ENCODE measurements around the gene SLC4A11. TPM values are rescaled to one million over a fixed set of nuclear protein-coding genes. Genes with fewer than 3 reads are reported as not detected.

SLC4A11 gene
- total RNA-seq, 2 experiments from 2014 or later: 0.87 to 1.1 TPM

Other genes with a start within 250 kb of the SLC4A11 start
- gene GNRH2, start 195.6 kb downstream of the SLC4A11 start, total RNA-seq: 10 to 100 TPM; 17.3 to 24.0 TPM
- gene MRPS26, start 193.1 kb downstream of the SLC4A11 start, total RNA-seq: 100 to 1,000 TPM; 155 to 158 TPM
- 1 to 10 TPM in 1 of 2 experiments, not detected in 1; 1.0 TPM for gene OXT, start 167.6 kb downstream of the SLC4A11 start, total RNA-seq
- not detected for gene AVP, start 154.5 kb downstream of the SLC4A11 start, total RNA-seq
- gene FASTKD5, start 79.3 kb downstream of the SLC4A11 start, total RNA-seq: 10 to 100 TPM; 20.8 to 22.8 TPM
- gene UBOX5, start 79.3 kb downstream of the SLC4A11 start, total RNA-seq: 1 to 10 TPM; 5.8 to 7.0 TPM
- gene LZTS3, start 65.6 kb downstream of the SLC4A11 start, total RNA-seq: 1 to 10 TPM; 1.4 to 1.5 TPM
- gene DDRGK1, start 34.5 kb downstream of the SLC4A11 start, total RNA-seq: 10 to 100 TPM; 72.1 to 76.8 TPM
- gene ITPA, start 29.7 kb downstream of the SLC4A11 start, total RNA-seq: 10 to 100 TPM; 54.0 to 56.2 TPM
- gene DNAAF9, start 168.5 kb upstream of the SLC4A11 start, total RNA-seq: 1 to 10 TPM; 1.8 to 2.2 TPM
- 1 to 10 TPM; 7.3 to 7.8 TPM for gene ATRN, start 231.8 kb upstream of the SLC4A11 start, total RNA-seq

Data from activated CD4-positive, alpha-beta memory T cell treated with anti-CD3 and anti-CD28 coated beads for 36 hours (primary cell).